Esophagus (tissue), 2 donors: ENCODE measurements around the gene OR1L1. TPM values are rescaled to one million over a fixed set of nuclear protein-coding genes. Genes with fewer than 3 reads are reported as not detected.

Source experiments
- polyA plus RNA-seq, 2 donors: library from polyadenylated mRNA; stranded (reverse); fragments of 200-250 nt; gene quantifications; one replicate each; pipeline ENCODE4 v1.2.3, GENCODE V29; 2013
- donor health status: healthy with polysubstance abuse.
- donor health status: Bipolar disorder and iron deficiency.

OR1L1 gene
- polyA plus RNA-seq, 2 donors, result not detected

Other genes starting within 250 kb of the OR1L1 start
- not detected for gene OR1J1, start 183.8 kb upstream of the OR1L1 start, polyA plus RNA-seq
- under 1 TPM in 1 of 2 donors, not detected in 1; 0.04 TPM for gene OR1J2, start 150.9 kb upstream of the OR1L1 start, polyA plus RNA-seq
- gene OR1J4, start 142.6 kb upstream of the OR1L1 start, polyA plus RNA-seq, result not detected
- not detected for gene OR1N1, start 134.4 kb upstream of the OR1L1 start, polyA plus RNA-seq
- gene OR1N2, start 108.6 kb upstream of the OR1L1 start, polyA plus RNA-seq, result not detected
- under 1 TPM in 1 of 2 donors, not detected in 1; 0.01 TPM for gene OR1L8, start 78.3 kb upstream of the OR1L1 start, polyA plus RNA-seq
- not detected for gene OR1Q1, start 47.0 kb upstream of the OR1L1 start, polyA plus RNA-seq
- not detected for gene OR1B1, start 4.1 kb upstream of the OR1L1 start, polyA plus RNA-seq
- gene OR1L3, start 13.4 kb downstream of the OR1L1 start, polyA plus RNA-seq, result not detected
- not detected for gene OR1L4, start 62.3 kb downstream of the OR1L1 start, polyA plus RNA-seq
- not detected for gene OR1L6, start 80.6 kb downstream of the OR1L1 start, polyA plus RNA-seq
- gene OR5C1, start 127.2 kb downstream of the OR1L1 start, polyA plus RNA-seq, result not detected
- not detected for gene OR1K1, start 138.4 kb downstream of the OR1L1 start, polyA plus RNA-seq
- 1 to 10 TPM; 6.7 to 7.3 TPM for gene PDCL, start 166.9 kb downstream of the OR1L1 start, polyA plus RNA-seq
- 1 to 10 TPM; 8.5 to 9.2 TPM for gene RC3H2, start 243.6 kb downstream of the OR1L1 start, polyA plus RNA-seq